Ishikawa (cell line): ENCODE data around the gene LIMS2.

Experiments used
- CEBPB ChIP-seq: IDR thresholded peaks from 2 replicates; pipeline ENCODE4 v1.6.1; 2012
- CREB1 ChIP-seq: IDR thresholded peaks from 2 replicates; pipeline ENCODE4 v1.6.1; 2012; ENCODE audit warnings: low read depth
- EGR1 ChIP-seq: IDR thresholded peaks from 2 replicates; pipeline ENCODE4 v1.6.1; 2012
- EP300 ChIP-seq: IDR thresholded peaks from 2 replicates; pipeline ENCODE4 v1.6.1; 2012; ENCODE audit warnings: borderline replicate concordance
- FOXM1 ChIP-seq: IDR thresholded peaks from 2 replicates; pipeline ENCODE4 v1.6.1; 2012; ENCODE audit warnings: low read depth, borderline replicate concordance
- NFIC ChIP-seq: IDR thresholded peaks from 2 replicates; pipeline ENCODE4 v1.6.1; 2012
- RAD21 ChIP-seq: IDR thresholded peaks from 2 replicates; pipeline ENCODE4 v1.6.1; 2012; ENCODE audit warnings: low read depth
- REST ChIP-seq: IDR thresholded peaks from 2 replicates; pipeline ENCODE4 v1.6.1; 2012; ENCODE audit warnings: low read depth, mild to moderate bottlenecking
- TAF1 ChIP-seq: IDR thresholded peaks from 2 replicates; pipeline ENCODE4 v1.6.1; 2012; ENCODE audit warnings: low read depth, mild to moderate bottlenecking
- TCF12 ChIP-seq: IDR thresholded peaks from 2 replicates; pipeline ENCODE4 v1.6.1; 2012; ENCODE audit warnings: low read depth
- TEAD4 ChIP-seq: IDR thresholded peaks from 2 replicates; pipeline ENCODE4 v1.6.1; 2012
- USF1 ChIP-seq: IDR thresholded peaks from 2 replicates; pipeline ENCODE4 v1.6.1; 2012
- YY1 ChIP-seq: IDR thresholded peaks from 2 replicates; pipeline ENCODE4 v1.6.1; 2012; ENCODE audit warnings: low read depth
- ZBTB7A ChIP-seq: IDR thresholded peaks from 2 replicates; pipeline ENCODE4 v1.6.1; 2012; ENCODE audit warnings: low read depth
- TF ChIP-seq, protein P1 (sequence below): IDR thresholded peaks from 2 replicates; pipeline ENCODE4 v1.6.1; 2012

Gene LIMS2

DNA sequence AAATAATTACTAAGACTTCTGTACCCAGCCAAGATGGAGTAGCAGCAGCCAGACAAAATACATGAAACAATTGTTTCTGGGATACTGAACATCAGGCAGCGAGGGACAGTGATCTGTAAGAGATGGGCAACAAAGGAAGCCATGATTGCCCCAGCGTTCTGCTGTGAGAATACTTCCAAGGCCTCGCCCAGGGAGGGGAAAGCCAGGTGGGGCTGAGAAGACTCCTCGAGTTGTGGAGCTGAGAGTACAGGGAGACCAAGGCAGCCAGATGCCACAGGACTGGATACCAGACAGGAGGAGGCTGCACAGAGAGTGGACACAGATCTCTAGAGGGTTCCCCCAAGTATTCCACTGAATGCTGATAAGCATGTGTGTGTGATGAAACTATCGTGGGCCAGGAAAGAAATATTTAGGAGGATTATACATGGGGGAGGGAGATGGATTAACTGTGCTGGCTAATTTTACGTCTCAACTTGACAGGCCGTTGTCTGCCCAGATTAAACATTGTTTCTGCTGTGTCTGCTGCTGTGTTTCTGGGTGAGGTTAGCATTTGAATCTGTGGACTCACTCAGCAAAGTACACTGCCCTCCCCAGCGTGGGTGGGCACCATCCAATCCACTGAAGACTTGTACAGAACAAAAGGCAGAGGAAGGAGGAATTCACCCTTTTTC is 10.2 kb upstream of the LIMS2 start:
- TF ChIP-seq RAD21 (no peak), USF1 (no peak), EP300 (no peak), NFIC (no peak), YY1 (no peak), REST (no peak), EGR1 (no peak)

DNA sequence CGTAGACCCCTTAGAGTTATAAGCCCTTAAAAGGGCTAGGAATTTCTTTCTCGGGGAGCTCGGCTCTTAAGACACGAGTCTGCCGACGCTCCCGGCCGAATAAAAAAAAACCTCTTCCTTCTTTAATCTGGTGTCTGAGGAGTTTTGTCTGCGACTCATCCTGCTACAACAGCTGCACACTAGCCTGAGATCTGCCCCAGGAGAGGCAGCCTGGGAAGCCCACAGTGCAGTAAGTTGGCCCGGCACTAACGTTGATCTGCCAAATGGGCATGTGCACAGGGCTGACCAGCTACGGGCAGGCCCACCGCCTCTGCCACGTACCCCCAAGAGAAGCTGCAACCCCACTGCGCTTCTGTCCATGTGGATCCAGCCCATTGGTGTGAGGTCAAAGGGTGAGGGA is 8.4 kb upstream of the LIMS2 start:
- TF ChIP-seq NFIC, result no peak
- no peak for TF ChIP-seq EGR1
- no peak for TF ChIP-seq CEBPB
- no peak for TF ChIP-seq CREB1
- no peak for TF ChIP-seq TCF12
- no peak for TF ChIP-seq REST
- TF ChIP-seq, protein P1, sequence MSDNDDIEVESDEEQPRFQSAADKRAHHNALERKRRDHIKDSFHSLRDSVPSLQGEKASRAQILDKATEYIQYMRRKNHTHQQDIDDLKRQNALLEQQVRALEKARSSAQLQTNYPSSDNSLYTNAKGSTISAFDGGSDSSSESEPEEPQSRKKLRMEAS, result no peak
- no peak for TF ChIP-seq FOXM1
- TF ChIP-seq YY1, result no peak

GRCh38 chr2:127683056-127683455 is 7.7 kb upstream of the LIMS2 start:
- TF ChIP-seq EP300 (no peak), ZBTB7A (no peak)

DNA sequence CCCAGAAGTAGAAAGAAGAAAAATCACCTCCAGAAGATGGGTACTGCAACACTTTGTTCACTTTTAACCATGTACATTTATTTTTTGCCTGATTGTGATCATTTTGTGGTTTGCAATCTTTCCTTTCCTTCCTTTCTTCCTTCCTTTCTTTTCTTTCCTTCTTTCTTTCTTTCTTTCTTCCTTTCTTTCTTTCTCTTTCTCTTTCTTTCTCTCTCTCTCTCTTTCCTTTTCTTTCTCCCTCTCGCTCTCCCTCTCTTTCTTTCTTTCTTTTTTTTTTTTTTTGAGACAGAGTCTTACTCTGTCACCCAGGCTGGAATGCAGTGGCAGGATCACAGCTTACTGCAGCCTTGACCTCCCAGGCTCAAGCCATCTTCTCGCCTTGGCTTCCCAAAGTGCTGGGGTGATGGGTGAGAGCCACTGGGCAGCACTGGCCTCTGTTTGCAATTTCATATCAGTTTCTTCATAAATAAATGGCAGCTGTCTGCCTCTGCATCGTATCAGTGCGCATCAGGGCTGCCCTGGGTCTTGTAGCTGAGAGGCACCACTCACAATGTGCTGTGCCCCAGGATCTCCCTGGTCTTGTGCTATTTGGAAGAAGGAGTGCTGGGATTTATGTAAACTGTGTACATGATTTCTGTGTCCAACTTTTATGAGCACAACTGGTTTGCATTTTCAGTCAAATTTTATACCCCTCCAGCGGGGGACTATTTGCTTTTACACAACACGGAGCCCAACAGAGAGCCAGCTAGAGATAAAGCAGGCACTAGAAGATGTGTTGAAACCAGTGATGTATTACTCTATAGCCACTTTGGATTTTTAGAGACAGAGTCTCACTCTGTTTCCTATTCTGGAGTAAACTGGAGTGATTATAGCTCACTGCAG is 6.9 kb upstream of the LIMS2 start:
- no peak for TF ChIP-seq RAD21
- TF ChIP-seq TAF1, result no peak
- TF ChIP-seq, protein P1, result no peak
- TF ChIP-seq CEBPB, result no peak
- TF ChIP-seq YY1, result no peak
- TF ChIP-seq USF1, result no peak
- no peak for TF ChIP-seq REST
- TF ChIP-seq ZBTB7A, result no peak
- no peak for TF ChIP-seq CREB1
- TF ChIP-seq EP300, result no peak
- no peak for TF ChIP-seq FOXM1
- TF ChIP-seq NFIC, result no peak
- TF ChIP-seq TEAD4, result no peak
- no peak for TF ChIP-seq EGR1
- no peak for TF ChIP-seq TCF12
